SK-MEL-5 (cell line): Measurements from ENCODE around the gene SERPIND1. TPM values are rescaled to one million over a fixed set of nuclear protein-coding genes. Genes with fewer than 3 reads are reported as not detected.
"Not testable (repeated sequence)": the region's sequence is repeated elsewhere in the genome, so short reads cannot be mapped to it uniquely, and the experiment has no call there.

Experiments used
- DNase-seq: peaks from one replicate; pipeline ENCODE4 v3.0.0-alpha.2; 2016; ENCODE audit warnings: low read depth, low spot score
- in situ Hi-C: cut with HindIII; loops from 2 replicates; pipeline ENCODE4 v1.10.0; 2016; ENCODE audit warnings: low sequenced_read_pairs, high pct_unique_total_duplicates, low pct_unique_long_range_greater_than_20kb
- total RNA-seq: library from RNA; depleted of rRNA; stranded (reverse); fragments of >200 nt; shearing (Covaris generic); gene quantifications from 2 replicates; pipeline ENCODE4 v1.2.3, GENCODE V29; 2014; rRNA removed

SERPIND1 gene
- total RNA-seq, 1 experiment from 2014 or later, result 0.34 TPM

DNA sequence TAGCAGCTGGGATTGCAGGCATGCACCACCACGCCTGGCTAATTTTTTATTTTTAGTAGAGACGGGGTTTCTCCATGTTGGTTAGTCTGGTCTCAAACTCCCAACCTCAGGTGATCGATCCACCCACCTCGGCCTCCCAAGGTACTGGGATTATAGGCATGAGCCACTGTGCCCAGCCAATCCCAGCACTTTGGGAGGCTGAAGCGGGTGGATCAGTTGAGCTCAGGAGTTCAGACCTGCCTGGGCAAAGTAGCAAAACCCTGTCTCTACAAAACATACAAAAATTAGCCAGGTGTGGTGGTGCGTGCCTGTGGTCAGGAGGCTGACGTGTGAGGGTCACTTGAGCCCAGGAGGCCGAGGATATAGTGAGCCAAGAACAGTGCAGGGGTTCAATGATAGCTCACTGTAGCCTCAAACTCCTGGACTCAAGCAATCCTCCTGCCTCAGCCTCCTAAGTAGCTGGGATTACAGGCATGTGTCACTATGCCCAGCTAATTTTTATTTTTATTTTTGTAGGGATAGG is 47.9 kb downstream of the SERPIND1 start:
- DNase-seq, in situ Hi-C loops: not testable (repeated sequence)

DNA sequence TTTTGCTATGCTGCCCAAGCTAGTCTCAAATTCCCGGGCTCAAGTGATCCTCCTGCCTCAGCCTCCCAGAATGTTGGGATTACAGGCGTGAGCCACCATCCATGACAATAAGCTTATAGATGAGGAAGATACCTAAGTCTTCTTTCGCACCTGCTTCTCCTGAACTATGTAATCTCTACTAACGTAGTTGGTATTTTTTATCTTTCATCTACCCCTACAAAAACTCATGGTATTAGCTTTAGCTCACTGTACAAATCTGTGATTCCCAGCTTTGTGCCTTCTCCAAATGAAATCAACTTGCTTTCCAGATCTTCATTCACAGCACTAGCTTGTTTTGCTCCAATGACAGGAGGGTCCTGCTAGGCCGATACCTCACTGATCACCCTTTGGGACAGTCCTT is 48.3 kb downstream of the SERPIND1 start:
- DNase-seq, result no peak
- in situ Hi-C loops, result no loop called here

DNA sequence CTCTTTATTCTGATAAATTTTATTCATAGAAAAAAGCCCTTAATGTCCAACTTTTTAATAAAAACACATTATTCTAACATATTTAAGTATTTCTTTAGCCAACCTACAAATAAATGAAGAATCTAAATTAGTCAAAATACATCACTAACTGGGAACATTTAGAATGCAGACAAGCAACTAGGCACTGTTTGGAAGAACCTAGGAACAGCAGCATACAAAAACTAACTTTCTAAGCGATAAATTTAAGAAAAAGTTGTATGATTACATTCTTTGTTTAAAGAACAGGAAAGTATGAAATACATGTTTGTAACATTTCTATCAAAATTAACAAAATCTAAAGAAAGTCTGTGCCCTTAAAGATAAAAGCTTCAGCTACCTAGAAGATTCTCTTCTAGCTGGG is 49.4 kb downstream of the SERPIND1 start:
- DNase-seq, result no peak
- in situ Hi-C loops, result no loop called here

DNA sequence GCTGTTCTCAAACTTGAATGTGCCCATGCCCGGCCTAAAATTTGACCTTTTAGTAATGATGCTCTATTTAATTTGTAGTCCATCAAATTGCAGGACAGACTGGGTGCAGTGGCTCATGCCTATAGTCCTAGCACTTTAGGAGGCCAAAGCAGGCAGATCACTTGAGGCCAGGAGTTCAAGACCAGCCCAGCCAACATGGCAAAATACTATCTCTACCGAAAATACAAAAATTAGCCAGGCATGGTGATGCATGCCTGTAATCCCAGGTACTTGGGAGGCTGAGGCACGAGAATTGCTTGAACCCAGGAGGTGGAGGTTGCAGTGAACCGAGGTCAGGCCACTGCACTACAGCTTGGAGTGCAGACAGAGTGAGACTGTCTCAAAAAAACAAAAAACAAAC is 51.3 kb downstream of the SERPIND1 start:
- in situ Hi-C loops, DNase-seq: not testable (repeated sequence)

DNA sequence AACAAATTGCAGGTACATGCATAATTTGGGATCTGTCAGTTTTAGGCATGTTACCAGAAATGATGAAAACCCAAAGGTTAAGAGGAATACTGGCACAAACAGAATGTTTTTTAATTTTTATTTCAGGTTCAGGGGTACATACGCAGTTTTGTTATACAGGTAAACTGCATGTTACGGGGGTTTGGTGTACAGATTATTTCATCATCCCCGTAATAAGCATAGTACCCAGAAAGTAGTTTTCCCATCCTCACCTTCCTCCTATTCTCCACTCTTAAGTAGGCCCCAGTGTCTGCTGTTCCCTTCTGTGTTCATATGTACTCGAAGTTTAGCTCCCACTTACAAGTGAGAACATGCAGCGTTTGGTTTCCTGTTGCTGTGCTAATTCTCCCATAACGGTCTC is 51.7 kb downstream of the SERPIND1 start:
- in situ Hi-C loops, result no loop called here
- no peak for DNase-seq

DNA sequence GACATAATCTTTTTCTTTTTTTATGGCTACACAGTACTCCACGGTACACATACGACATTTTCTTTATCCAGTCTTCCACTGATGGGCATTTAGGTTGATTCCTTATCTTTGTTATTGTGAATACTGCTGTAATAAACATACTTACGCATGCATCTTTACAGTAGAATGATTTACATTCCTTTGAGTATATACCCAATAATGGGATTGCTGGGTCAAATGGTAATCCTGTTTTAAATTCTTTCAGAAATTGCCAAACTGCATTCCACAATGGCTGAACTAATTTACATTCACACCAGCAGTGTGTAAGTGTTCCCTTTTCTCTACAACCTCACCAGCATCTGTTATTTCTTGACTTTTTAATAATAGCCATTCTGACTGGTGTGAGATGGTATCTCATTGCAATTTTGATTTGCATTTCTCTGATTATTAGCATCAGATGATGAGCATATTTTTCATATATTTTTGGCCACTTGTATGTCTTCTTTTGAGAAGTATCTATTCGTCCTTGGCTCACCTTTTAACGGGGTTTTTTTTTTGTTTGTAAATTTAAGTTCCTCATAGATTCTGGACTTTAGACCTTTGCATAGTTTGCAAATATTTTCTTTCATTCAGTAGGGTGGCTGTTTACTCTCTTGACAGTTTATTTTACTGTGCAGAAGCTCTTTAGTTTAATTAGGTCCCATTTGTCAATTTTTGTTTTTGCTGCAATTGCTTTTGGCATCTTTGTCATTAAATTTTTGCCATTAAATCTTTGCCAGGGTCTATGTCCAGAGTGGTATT is 52.6 kb downstream of the SERPIND1 start:
- in situ Hi-C loops, DNase-seq: not testable (repeated sequence)

DNA sequence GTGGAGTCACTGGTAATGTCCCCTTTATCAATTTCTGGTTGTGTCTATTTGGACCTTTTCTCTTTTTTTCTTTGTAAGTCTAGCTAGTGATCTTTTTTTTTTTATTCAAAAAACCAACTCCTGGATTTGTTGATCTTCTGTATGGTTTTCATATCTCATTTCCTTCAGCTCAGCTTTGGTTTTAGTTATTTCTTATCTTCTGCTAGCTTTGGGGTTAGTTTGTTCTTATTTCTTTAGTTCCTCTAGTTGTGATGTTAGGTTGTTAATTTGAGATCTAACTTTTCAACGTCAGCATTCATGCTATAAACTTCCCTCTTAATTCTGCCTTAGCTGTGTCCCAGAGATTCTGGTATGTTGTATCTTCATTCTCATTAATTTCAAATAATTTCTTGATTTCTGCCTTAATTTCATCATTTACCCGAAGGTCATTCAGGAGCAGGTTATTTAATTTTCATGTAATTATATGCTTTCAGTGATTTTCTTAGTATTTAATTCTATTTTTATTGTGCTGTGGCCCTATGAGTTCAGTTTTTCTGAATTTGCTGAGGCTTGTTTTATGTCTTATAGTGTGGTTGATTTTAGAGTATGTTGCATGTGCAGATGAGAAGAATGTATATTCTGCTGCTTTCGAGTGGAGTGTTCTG is 55.7 kb downstream of the SERPIND1 start:
- in situ Hi-C loops, result no loop called here
- DNase-seq, result no peak

DNA sequence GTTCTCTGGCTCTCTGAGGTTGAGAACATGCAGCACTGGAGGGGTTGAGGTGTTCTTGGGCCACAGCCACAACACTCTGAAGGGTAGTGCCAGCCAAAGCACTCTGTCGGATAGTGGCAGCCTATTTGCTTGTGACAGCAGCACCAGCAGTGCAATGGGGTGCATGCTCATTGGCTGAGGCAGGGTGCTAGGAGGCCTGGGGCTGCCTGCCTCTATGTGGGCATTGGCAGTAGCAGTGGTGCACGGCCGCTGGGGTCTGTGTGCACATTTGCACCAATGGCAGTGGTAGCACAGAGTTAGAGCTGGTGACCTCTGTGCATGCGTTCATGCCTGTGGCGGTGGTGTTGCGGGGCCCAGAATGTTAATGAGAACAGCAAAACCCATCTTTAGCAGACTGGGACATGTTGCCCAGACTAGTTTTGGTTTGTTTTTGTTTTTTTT is 59.3 kb downstream of the SERPIND1 start:
- DNase-seq, result no peak
- in situ Hi-C loops, result no loop called here

DNA sequence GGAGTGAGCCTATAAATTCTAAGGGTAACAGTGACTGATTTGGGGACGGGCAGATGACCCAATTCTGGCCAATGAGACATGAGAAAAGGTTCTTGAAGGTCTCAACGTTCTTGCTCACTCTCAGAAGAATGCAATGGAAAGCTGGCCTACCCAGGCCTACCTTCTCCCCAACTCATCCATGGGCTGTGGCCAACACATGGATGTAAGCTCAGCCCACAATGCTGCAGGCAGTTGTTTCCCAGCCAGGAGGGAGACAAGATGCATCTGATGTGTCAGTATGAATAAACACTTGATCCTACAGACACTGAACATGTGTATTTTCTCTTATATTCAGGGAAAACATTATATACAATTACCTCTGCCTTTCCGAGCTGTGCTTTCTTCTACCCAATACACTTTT is 60.3 kb downstream of the SERPIND1 start:
- DNase-seq, result no peak
- in situ Hi-C loops, result no loop called here

DNA sequence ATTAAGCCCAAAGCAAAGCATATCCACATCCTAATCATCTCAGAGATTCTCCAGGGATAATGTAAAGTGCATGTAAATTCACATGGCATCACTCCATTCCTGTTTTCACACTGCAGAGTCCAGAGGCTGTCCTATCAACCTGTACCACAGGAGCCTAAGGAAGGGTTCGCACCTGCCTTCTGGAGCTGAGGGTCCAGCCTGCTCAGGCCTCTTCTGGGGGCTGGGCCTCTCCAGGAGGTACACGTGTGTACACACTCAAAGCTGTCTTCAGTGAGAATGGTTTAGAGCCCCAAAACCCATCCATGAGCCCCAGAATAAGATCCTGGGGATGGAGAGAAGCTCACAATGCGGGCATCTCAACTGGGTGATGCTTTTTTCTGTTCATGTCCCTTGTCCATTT is 60.8 kb downstream of the SERPIND1 start:
- in situ Hi-C loops, result no loop called here
- no peak for DNase-seq

Other genes starting within 250 kb of the SERPIND1 start
- 29.3 and 33.6 TPM in 2 replicates for gene PI4KA, start 84.7 kb downstream of the SERPIND1 start, total RNA-seq
- 10.0 and 10.7 TPM in 2 replicates for gene SNAP29, start 84.9 kb downstream of the SERPIND1 start, total RNA-seq
- 33.5 and 36.3 TPM in 2 replicates for gene CRKL, start 143.3 kb downstream of the SERPIND1 start, total RNA-seq
- 3.2 and 3.9 TPM in 2 replicates for gene AIFM3, start 193.1 kb downstream of the SERPIND1 start, total RNA-seq
- gene LZTR1, start 208.2 kb downstream of the SERPIND1 start, total RNA-seq, result 34.1 and 36.7 TPM in 2 replicates
- 50.2 and 55.3 TPM in 2 replicates for gene THAP7, start 228.0 kb downstream of the SERPIND1 start, total RNA-seq
- 1.4 and 2.7 TPM in 2 replicates for gene P2RX6, start 241.1 kb downstream of the SERPIND1 start, total RNA-seq